Measurements from ENCODE around the gene ADCY5. TPM values are rescaled to one million over a fixed set of nuclear protein-coding genes. Genes with fewer than 3 reads are reported as not detected.

Gene ADCY5
- total RNA-seq, 1 donor from 2014 or later, result under 0.01 TPM

- DNase-seq (ENCODE audit: low read depth in 2 of 2), result no peak
Measured at GRCh38 chr3:123327956-123328850, 120.7 kb downstream of the ADCY5 start.

- no peak for DNase-seq (ENCODE audit: low read depth in 2 of 2)
Measured at GRCh38 chr3:123327480-123327879, 121.4 kb downstream of the ADCY5 start.

GRCh38 chr3:123326531-123326930 is 122.4 kb downstream of the ADCY5 start:
- DNase-seq (ENCODE audit: low read depth in 2 of 2), result no peak

GRCh38 chr3:123325766-123326256 is 123.1 kb downstream of the ADCY5 start:
- no peak for DNase-seq (ENCODE audit: low read depth in 2 of 2)

GRCh38 chr3:123324880-123325765 is 123.8 kb downstream of the ADCY5 start:
- DNase-seq (ENCODE audit: low read depth in 2 of 2), result no peak

- DNase-seq (ENCODE audit: low read depth in 2 of 2), result no peak
Measured at GRCh38 chr3:123323781-123324180, 125.1 kb downstream of the ADCY5 start.

- no peak for DNase-seq (ENCODE audit: low read depth in 2 of 2)
Measured at GRCh38 chr3:123322866-123323265, 126.0 kb downstream of the ADCY5 start.

DNA sequence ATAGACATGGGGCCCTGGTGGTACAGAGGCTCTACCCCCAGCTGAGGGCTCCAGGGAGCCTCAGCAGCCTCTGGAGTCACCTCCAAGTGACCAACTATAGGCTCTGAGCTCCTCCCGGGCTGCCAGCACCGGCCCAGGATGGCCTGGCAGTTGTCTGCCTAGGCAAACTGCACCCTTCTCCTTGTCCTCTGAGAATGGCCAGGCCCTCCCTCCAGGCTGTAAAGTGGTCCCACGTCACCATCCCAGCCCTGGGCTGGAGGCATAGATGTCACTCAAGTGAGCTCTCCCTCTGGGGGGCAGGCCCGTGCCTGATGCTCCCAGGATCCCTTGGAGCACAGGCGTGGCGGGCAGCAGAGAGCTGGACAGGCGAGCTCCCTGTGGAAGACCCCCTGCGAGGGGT is 127.1 kb downstream of the ADCY5 start:
- no peak for DNase-seq (ENCODE audit: low read depth in 2 of 2)

DNA sequence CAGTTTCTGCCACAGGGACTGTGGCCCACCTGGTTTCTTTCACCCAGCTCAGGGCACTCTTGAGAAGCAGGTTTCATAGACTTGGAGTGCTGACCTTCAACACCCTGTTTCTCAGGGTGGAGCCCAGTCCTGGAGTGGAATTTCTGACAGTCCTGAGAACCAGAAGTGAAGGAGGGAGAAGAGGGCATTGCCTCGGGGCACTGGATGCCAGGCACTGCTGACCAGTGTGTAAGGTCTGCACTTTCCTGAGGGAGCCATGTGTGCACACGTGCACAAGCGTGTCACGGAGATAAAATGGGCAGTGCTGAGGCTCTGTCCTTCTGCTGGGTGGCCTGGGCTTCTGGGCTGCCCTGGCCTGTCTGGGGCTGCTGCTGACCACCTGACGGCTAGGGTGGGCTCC is 128.7 kb downstream of the ADCY5 start:
- no peak for DNase-seq (ENCODE audit: low read depth in 2 of 2)

GRCh38 chr3:123319760-123320159 is 129.1 kb downstream of the ADCY5 start:
- DNase-seq (ENCODE audit: low read depth in 2 of 2), result no peak

GRCh38 chr3:123318374-123318773 is 130.5 kb downstream of the ADCY5 start:
- no peak for DNase-seq (ENCODE audit: low read depth in 2 of 2)

DNA sequence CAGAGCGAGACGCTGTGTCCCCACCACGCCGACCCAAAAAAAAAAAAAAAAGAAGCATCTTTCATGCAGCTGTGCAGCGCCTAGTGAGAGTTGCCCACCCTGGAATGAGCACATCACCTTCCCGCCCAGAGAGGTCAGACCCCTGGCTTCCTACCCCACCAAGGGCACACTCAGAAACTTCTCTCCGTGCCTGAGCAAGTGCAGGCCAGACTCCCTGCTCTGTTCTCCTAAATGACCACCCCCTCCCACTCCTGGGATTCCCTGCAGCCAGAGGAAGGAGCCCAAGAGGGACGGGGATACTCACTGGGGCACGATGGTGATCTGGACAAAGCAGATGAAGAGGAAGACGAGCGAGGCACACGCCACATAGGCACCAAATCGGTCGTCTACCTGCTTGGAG is 131.2 kb downstream of the ADCY5 start:
- DNase-seq (ENCODE audit: low read depth in 2 of 2), result no peak

DNA sequence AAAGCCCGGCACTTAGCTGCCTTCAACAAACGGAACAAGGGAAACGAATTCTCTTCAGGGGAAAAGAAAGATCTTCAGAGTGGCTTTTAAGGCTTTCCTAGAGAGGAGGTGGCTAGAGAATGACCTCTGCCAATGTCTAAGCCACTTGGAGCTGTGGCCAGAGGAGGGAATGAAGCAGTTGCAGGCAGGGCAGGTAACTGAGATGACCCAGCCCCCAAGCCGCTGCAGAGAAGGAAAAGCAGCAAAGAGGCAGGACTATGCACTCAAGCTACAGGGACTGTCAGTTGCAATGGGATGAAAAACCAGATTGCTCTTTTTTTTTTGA is 133.7 kb downstream of the ADCY5 start:
- DNase-seq (ENCODE audit: low read depth in 2 of 2), result no peak

DNA sequence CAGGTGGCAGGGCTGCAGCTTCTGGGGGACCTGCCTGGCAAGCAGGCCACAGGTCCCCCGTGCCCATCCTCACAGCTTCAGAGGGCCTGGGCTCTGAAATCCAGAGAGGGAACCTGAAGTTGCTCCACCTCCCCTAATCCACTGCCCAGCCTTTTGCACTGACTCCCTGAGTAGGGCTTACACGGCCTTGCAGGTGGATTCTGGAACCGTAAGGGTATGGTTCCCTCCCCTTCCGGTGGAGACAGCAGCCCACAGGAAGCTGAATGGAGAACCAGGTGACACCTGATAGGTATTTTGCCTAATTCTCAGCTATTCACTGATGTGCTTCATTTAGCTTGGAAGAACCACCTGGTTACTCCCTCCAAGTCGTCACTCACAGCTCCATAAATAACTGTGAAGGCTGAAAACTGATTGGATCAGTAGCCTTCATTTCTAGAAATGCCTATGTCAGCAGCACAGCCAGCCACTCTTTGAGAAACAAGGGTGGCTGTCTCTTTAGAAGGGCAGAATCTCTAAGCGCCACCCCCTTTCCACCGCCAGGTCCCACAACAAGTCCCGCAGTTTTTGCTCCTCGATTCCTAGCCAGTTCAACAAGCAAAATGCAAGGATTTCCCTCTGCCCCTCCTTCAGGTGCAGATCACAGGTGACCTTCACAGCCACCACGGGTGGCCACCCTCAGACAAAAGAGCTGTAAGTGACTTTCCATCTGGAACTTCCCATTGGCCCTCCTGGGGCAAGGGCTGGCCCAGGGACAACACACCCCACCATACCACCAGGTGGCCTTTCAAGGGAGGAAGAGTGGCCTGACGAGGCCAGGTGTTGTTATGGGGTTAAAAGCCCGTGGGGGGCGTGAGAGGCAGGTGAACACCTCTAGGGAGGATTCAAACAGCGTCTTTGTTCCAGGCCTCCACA is 134.3 kb downstream of the ADCY5 start:
- DNase-seq (ENCODE audit: low read depth in 2 of 2), result no peak

- DNase-seq (ENCODE audit: low read depth in 2 of 2), result no peak
Measured at GRCh38 chr3:123313889-123314288, 135.0 kb downstream of the ADCY5 start.

DNA sequence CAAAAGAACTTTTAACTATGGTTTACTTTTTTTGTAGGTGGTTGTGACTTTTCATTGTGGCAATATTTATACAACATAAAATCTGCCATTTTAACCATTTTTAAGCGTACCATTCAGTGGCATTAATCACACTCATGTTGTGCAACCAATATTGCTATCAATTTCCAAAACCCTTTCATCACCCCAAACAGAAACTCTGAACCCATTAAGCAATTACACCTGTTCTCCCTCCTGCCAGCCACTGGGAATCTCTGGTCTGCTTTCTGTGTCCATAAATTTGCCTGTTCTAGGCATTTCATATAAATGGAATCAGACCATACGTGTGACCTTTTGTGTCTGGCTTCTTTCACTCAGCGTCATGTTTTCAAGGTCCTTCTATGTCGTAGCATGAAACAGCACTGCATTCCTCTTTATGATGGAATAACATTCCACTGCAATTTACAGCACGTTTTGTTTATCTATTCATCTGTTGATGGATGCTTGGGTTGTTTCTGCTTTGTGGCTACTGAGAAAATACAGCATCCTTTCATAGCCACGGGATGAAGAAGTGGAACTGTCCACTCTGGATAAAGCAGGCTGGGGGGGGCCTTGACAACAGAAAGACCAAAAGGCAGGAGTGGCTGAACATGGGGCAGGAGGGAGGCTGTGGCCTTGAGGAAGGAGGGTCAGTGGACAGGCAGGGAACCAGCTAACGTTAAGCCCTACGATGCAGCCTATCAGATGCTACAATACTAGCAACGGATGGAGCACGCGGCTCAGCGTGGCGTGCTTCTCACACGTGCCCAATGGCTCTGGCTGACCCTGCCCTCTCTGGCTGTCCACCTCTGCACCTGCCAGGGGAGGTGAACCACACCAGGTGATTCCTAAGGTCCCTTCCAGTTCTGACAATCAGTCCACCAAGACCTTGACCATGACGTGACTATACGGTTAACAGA is 136.3 kb downstream of the ADCY5 start:
- no peak for DNase-seq (ENCODE audit: low read depth in 2 of 2)

DNA sequence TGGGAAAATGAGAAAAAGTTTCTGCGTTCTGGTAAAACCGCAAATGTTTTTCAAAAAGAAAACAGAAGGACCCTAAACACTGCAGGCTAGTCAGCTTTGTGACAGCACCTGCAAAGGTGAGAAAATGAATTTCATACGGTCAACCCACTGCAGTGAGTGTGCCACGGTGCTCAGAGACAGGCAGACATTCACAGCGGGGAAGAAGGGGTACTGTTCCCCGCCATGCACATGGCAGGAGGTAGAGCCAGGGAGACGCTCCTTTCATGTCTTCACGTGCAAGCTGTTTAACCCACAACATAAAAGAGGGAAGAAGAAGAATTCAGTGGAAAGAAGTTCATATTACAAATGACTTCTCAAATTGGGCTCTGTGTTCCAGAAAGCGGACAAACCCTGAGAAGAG is 137.7 kb downstream of the ADCY5 start:
- DNase-seq (ENCODE audit: low read depth in 2 of 2), result no peak

GRCh38 chr3:123310741-123311140 is 138.1 kb downstream of the ADCY5 start:
- no peak for DNase-seq (ENCODE audit: low read depth in 2 of 2)

DNA sequence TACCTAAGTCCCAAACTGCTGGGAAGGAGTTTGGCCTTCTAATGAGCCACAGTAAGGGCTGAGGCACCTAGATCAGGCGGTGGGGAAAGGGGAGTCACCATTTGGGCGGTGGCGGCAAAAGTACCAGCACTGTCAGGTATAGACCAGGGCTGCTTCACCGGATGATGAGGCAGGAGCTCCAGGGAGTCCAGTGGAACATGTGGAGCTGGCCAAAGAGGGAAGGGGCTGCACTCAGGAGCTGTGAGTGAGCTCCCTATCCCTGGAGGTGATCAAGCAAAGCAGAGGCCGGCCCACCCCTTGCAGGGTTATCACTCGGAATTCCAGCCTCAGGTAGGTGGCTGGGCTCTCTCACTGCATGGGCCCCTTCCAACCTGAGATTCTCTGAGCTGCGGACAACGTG is 138.7 kb downstream of the ADCY5 start:
- no peak for DNase-seq (ENCODE audit: low read depth in 2 of 2)

DNA sequence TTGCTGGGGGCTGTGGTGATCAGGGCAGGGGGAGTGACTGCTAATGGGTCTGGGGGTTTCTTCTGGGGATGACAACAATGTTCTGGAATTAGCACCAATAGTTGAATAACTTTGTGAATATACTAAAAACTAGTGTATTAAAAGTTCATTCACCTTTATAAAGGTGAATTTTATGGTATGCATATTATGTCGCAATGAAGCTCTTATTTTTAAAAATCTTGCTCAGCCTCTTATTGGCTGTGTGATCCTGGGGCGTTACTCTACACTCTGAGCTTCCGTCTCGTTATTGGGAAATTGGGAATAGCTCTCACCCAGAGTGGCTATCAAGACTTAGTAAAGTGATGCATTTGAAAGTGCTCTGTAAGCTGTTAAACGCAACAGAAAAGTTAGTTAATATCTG is 141.8 kb downstream of the ADCY5 start:
- no peak for DNase-seq (ENCODE audit: low read depth in 2 of 2)

Data from dermis microvascular lymphatic vessel endothelial cell (primary cell).